Brain microvascular endothelial cell (primary cell): ENCODE results near the gene NAB2.

Source experiments
- DNase-seq: peaks from one replicate; pipeline ENCODE4 v3.0.0-alpha.2; 2020
- H3K27ac ChIP-seq: fragments of 250-450 bp; sonication (Bioruptor Pico); 2 replicates; pipeline ENCODE4 v1.5.1; 2020; ENCODE audit warnings: mild to moderate bottlenecking, moderate library complexity
- H3K27me3 ChIP-seq: fragments of 250-450 bp; sonication (Bioruptor Pico); replicated peaks from 2 replicates; pipeline ENCODE4 v1.5.1; 2020; ENCODE audit warnings: mild to moderate bottlenecking
- H3K36me3 ChIP-seq: fragments of 250-450 bp; sonication (Bioruptor Pico); replicated peaks from 2 replicates; pipeline ENCODE4 v1.5.1; 2020; ENCODE audit warnings: mild to moderate bottlenecking
- H3K4me3 ChIP-seq: 2 replicates; pipeline ENCODE4 v1.5.1; 2011; ENCODE audit warnings: low read depth, mild to moderate bottlenecking, control low read depth, low read length, moderate library complexity
- CTCF ChIP-seq: IDR thresholded peaks from 2 replicates; pipeline ENCODE4 v1.5.1; 2011; ENCODE audit warnings: low read depth, mild to moderate bottlenecking, moderate library complexity, low read length, control low read depth, inconsistent platforms; ENCODE audit errors: missing control alignments
- in situ Hi-C: cut with HindIII; loops from 2 replicates; pipeline ENCODE4 v1.10.0; 2017; ENCODE audit warnings: low sequenced_read_pairs, low pct_ligation_motif_present

The NAB2 gene

DNA sequence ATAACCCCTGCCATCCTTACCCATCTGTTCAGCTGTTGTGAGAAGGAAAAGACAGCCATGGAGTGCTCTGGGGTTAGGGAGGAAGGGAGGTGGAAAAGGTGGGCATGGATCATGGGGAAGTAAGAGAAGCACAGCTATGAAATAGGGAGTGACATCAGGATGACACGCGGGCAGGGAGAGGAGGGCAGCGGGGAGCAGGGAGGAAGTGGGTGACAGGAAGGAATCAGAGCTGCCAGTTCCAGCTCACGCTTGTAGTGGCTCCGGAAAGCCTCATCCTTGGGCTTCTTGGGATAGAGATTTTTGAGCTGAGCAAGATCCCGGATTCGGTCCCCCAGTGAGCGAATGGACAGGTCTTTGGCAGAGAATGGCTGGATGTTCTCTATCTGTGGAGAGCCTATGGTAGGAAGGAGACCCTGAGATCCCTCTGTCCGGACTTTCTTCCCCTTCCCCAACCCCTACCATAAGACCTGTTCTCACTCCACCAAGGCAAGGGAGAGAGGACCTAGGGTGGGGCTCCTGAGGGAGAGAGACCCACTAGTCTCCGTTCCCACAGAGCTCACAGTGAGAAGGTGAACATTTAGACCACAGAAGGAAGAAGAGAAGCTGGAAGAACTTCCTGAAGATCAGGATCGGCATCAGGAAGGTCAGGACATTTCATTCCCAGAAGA lies 10.3 kb downstream of the NAB2 start:
- H3K36me3 ChIP-seq, result peaks cover 56% of the 10 kb centered on the region
- H3K4me3 ChIP-seq, result no peak overlapping the region
- TF ChIP-seq CTCF, result no peak
- no peak overlapping the region for H3K27ac ChIP-seq
- no peak for DNase-seq
- H3K27me3 ChIP-seq, result no peaks in the 10 kb centered on the region
- in situ Hi-C loops, result no loop called here

DNA sequence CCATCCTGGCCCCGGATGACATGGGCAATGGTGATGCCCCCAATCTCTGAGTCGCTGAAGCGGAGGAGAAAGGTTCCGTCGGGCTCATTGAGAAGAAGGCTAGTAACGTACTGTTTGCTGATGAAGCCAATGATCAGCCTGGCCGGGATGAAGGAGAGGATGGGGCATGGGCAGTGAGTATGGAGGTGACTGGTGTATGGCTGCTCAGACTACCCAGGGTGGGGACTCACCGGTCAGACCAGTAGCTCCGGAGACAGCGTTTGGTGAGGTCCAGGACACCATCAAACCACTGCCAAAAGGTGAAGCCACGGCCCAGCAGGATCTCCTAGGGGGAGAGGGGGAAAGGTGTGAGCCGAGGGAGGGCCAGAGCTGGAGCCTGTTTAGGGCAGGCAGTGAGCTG lies 10.9 kb downstream of the NAB2 start:
- DNase-seq, result no peak
- H3K4me3 ChIP-seq, result no peak overlapping the region
- TF ChIP-seq CTCF, result no peak
- H3K36me3 ChIP-seq, result peaks cover 56% of the 10 kb centered on the region
- no peak overlapping the region for H3K27ac ChIP-seq
- no peaks in the 10 kb centered on the region for H3K27me3 ChIP-seq
- in situ Hi-C loops, result no loop called here

- TF ChIP-seq CTCF, result peak; percentile 26
- in situ Hi-C loops, result no loop called here
- no peak overlapping the region for H3K4me3 ChIP-seq
- peaks cover 58% of the 10 kb centered on the region for H3K36me3 ChIP-seq
- no peak for DNase-seq
- no peak overlapping the region for H3K27ac ChIP-seq
- no peaks in the 10 kb centered on the region for H3K27me3 ChIP-seq
These were observed 13.2 kb downstream of the NAB2 start for GRCh38 chr12:57101892-57102695.

DNA sequence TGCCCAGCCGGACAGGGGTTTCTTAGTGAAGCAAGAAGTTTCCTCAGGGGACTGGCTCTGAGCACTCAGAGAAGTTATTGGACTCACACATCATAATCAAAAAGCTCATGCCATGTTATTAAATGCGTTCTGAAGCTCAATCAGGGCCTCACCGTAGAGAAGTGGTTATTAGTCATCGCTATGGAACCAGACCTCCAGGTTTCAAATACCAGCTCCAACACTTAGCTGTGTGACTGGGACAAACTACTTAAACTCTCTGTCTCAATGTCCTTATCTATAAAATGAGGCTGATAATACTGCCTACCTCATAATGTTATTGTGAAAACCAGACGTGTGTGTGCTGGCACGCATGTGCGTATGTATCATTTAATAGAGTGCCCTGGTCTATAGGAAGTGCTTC lies 14.9 kb downstream of the NAB2 start:
- Histone ChIP-seq H3K4me3 (no peak overlapping the region), H3K27ac (no peak overlapping the region), H3K27me3 (no peaks in the 10 kb centered on the region), H3K36me3 (peaks cover 50% of the 10 kb centered on the region)
- in situ Hi-C loops, result no loop called here
- TF ChIP-seq CTCF, result no peak
- DNase-seq, result no peak

GRCh38 chr12:57104292-57104910 lies 15.5 kb downstream of the NAB2 start:
- no peak overlapping the region for H3K4me3 ChIP-seq
- no peaks in the 10 kb centered on the region for H3K27me3 ChIP-seq
- no peak for DNase-seq
- no peak overlapping the region for H3K27ac ChIP-seq
- in situ Hi-C loops, result no loop called here
- TF ChIP-seq CTCF, result no peak
- peaks cover 48% of the 10 kb centered on the region for H3K36me3 ChIP-seq
